Fibroblast of mammary gland (primary cell): ENCODE data around the gene ADSS1.

ENCODE experiments used
- DNase-seq: peaks from one replicate; pipeline ENCODE4 v3.0.0-alpha.2; 2010; ENCODE audit warnings: low read depth
- H3K4me3 ChIP-seq: 2 replicates; pipeline ENCODE4 v1.5.1; 2011; ENCODE audit warnings: low read depth, mild to moderate bottlenecking, low read length, moderate library complexity; ENCODE audit not compliant: control insufficient read depth
- CTCF ChIP-seq: conservative IDR thresholded peaks from 2 replicates; pipeline ENCODE4 v1.5.1; 2011; ENCODE audit warnings: low read depth, low read length, inconsistent platforms; ENCODE audit not compliant: control insufficient read depth, insufficient read depth

ADSS1 gene

GRCh38 chr14:104788161-104788818, 64.3 kb downstream of the ADSS1 start:
- no peak for TF ChIP-seq CTCF
- DNase-seq, result no peak
- H3K4me3 ChIP-seq, result no peak overlapping the region

GRCh38 chr14:104788873-104789663, 65.0 kb downstream of the ADSS1 start:
- no peak for TF ChIP-seq CTCF
- DNase-seq, result no peak
- no peak overlapping the region for H3K4me3 ChIP-seq

- DNase-seq, result no peak
- TF ChIP-seq CTCF, result no peak
- H3K4me3 ChIP-seq, result no peak overlapping the region
Measured at GRCh38 chr14:104789752-104790743, 66.0 kb downstream of the ADSS1 start.

- H3K4me3 ChIP-seq, result no peak overlapping the region
- TF ChIP-seq CTCF, result no peak
- no peak for DNase-seq
Measured at GRCh38 chr14:104791425-104791824, 67.4 kb downstream of the ADSS1 start.

- no peak for DNase-seq
- H3K4me3 ChIP-seq, result no peak overlapping the region
- TF ChIP-seq CTCF, result no peak
Measured at GRCh38 chr14:104792101-104792884, 68.3 kb downstream of the ADSS1 start.
